Transverse colon (tissue), 4 donors: ENCODE measurements around the gene PPIAL4G. TPM values are rescaled to one million over a fixed set of nuclear protein-coding genes. Genes with fewer than 3 reads are reported as not detected.
"Not testable (repeated sequence)": the region's sequence is repeated elsewhere in the genome, so short reads cannot be mapped to it uniquely, and the experiment has no call there.

Experiments used
- DNase-seq: peaks from one replicate; pipeline ENCODE4 v3.0.0-alpha.2; 2019
- H3K27ac ChIP-seq, 4 donors: fragments of 200-600 bp; sonication (generic); 2 replicates each; pipeline ENCODE4 v1.5.1; 2016 to 2018; ENCODE audit warnings: inconsistent platforms in 4 of 4
- H3K27me3 ChIP-seq: fragments of 200-600 bp; sonication (generic); 2 replicates; pipeline ENCODE4 v1.5.1; 2017; ENCODE audit warnings: inconsistent platforms
- H3K36me3 ChIP-seq, 4 donors: fragments of 200-600 bp; sonication (generic); 2 replicates each; pipeline ENCODE4 v1.5.1; 2017 to 2019; ENCODE audit warnings: inconsistent platforms in 4 of 4
- H3K4me1 ChIP-seq, 4 donors: fragments of 200-600 bp; sonication (generic); 2 replicates each; pipeline ENCODE4 v1.5.1; 2017 to 2020; ENCODE audit warnings: inconsistent platforms in 4 of 4
- H3K4me3 ChIP-seq, 4 donors: fragments of 200-600 bp; sonication (generic); 1 replicate in 1 of 4; 2 replicates in 3 of 4; pipeline versions ENCODE4 v1.5.1 to v1.6.1; 2017 to 2019; ENCODE audit warnings: inconsistent platforms in 4 of 4
- H3K9me3 ChIP-seq, 2 donors: fragments of 200-600 bp; sonication (generic); 2 replicates each; pipeline ENCODE4 v1.5.1; 2017 to 2019; ENCODE audit warnings: inconsistent platforms in 2 of 2
- POLR2A ChIP-seq: fragments of 450-650 bp; IDR thresholded peaks from one replicate; pipeline ENCODE4 v1.6.1; 2016; ENCODE audit warnings: antibody characterized with exemption, mild to moderate bottlenecking, moderate library complexity
- POLR2AphosphoS5 ChIP-seq, 3 donors: sonication (generic); formaldehyde crosslinking; IDR thresholded peaks; one replicate each; pipeline ENCODE4 v1.6.1; 2016; ENCODE audit warnings: antibody characterized with exemption in 3 of 3
- WGBS, 2 donors: methylation state at CpG; one replicate each; pipeline ENCODE4 v1.1.5; 2018; ENCODE audit warnings: low coverage in 1 of 2; 5-methylcytosine and 5-hydroxymethylcytosine counted together
- in situ Hi-C, 4 donors: fragments of 200-750 bp; cut with MboI; loops; one replicate each; pipeline versions ENCODE4 v1.15.0 to v1.15.1; 2017; ENCODE audit warnings: low sequenced_read_pairs in 3 of 4, low pct_ligation_motif_present in 1 of 4, low pct_unique_long_range_greater_than_20kb in 1 of 4
- intact Hi-C: fragments of 100-400 bp; cut with DNase I; formaldehyde crosslinking; loops from one replicate; pipeline ENCODE4 v1.15.1; 2023; ENCODE audit warnings: low total_unique reads
- total RNA-seq, 4 donors: library from RNA; depleted of rRNA; stranded (reverse); fragments of >200 nt; gene quantifications; one replicate each; pipeline ENCODE4 v1.1.0, GENCODE V29; 2016

PPIAL4G gene
- under 1 TPM in 1 of 4 donors, not detected in 3; 0.16 TPM for total RNA-seq

DNA sequence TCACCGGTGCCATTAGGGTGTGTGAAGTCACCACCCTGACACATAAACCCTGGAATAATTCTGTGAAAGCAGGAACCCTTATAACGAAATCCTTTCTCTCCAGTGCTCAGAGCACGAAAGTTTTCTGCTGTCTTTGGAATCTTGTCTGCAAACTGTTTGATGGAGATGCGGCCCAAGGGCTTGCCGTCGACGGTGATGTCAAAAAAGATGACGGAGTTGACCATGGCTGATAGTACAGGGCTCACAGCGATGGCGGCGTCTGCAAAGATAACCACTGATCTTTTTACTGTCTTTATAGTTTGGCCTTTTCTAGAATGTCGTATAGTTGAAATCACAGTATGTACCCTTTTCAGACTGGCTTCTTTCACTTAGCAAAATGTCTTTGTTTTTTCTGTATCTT is at the start of gene PPIAL4G:
PPIAL4G (minus strand) TSS at position 274 of the 400 bp plus-strand sequence; CDS start at position 224, 50 bp downstream.
- in situ Hi-C loops, H3K4me3 ChIP-seq: not testable (repeated sequence)
- whole genome bisulfite sequencing, 2 donors, result 94% methylated on average over 11 of the region's 12 CpGs; no CpG with 5 or more reads in 1 of the 2 donors

DNA sequence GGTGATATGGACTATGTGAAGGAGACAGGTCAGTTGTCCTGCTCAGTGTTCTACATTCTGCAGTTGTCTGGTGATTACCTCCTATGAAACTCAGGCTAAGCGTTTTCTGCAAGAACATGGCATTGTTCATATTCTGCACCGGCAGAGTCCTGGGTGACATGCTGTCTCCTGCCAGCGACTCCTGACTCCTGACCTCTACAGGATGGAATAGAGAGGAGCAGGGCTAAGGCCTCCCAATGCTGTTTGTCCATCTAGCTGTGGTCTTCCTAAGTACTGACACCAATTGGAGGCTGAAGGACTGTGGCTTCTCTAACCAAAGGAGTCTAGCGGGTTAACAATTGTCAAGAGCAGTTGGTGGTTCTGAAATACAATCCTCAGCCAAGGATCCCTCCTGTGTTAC is 49.1 kb upstream of the PPIAL4G start:
- WGBS, 2 donors, result 78% methylated on average over 3 of the region's 4 CpGs; no CpG with 5 or more reads in 1 of the 2 donors
- in situ Hi-C loops, result not testable (repeated sequence)

More for the DNA sequence above, at the start of gene PPIAL4G:
- H3K4me1 ChIP-seq, H3K36me3 ChIP-seq, H3K9me3 ChIP-seq, intact Hi-C loops, DNase-seq, H3K27me3 ChIP-seq, H3K27ac ChIP-seq: not testable (repeated sequence)

DNA sequence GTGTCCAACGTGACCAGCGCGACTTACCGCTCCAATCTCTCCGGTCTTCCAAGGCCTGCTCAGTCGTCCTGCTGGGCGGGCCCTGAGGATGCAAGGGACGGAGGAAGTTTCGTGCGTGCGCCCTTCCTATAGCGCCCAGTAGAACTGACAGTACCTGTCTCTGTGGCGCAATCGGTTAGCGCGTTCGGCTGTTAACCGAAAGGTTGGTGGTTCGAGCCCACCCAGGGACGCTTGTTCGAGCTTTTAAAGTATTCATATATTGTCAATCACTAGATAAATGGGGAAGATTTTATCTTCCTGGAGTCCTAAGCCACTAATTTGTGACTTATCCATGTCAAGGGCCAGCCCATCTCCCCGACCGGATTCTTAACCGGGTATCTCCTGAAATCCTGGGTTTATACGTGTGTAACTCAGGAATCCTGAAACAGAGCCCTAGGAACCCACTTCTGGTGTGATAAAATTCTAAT is 46.0 kb upstream of the PPIAL4G start:
- 0 to 2% methylated on average over 2 to 16 of the region's 25 CpGs for WGBS, 2 donors
- H3K9me3 ChIP-seq, H3K4me1 ChIP-seq, in situ Hi-C loops, H3K27me3 ChIP-seq, H3K36me3 ChIP-seq, intact Hi-C loops: not testable (repeated sequence)
- Histone ChIP-seq H3K27ac (peak overlapping the region; percentile 48 to 73 (median 60)), H3K4me3 (peak overlapping the region in 3 of 4 donors; percentile 16 to 45 (median 20))
- DNase-seq, result peak; percentile 52

More for the DNA sequence above, 49.1 kb upstream of the PPIAL4G start:
- DNase-seq, H3K9me3 ChIP-seq, intact Hi-C loops, H3K4me3 ChIP-seq, H3K4me1 ChIP-seq, H3K27me3 ChIP-seq, H3K27ac ChIP-seq, H3K36me3 ChIP-seq: not testable (repeated sequence)

DNA sequence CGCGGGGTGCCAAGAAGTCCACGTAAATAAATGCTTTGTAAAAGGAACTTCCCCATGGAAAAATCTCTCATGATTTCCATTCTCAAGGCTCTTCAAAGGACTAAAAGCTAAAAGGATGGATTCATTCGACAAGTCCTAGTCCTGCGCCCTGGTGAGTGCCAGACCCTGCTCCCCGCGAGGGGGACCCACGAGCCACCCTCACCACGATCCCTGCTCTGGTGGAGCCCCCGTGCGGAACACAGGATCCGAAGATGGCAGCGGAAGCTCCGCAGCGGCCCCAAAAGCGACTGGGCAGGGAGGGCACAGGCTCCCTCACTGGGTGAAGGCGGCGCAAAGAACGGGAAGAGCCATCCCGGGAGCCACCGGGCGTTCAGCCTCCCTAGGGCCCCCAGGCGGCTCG is 45.5 kb upstream of the PPIAL4G start:
- H3K4me1 ChIP-seq, intact Hi-C loops, H3K9me3 ChIP-seq, H3K36me3 ChIP-seq, DNase-seq, H3K27me3 ChIP-seq, in situ Hi-C loops: not testable (repeated sequence)
- WGBS, 2 donors, result no CpG with 5 or more reads among the region's 24 CpGs
- H3K4me3 ChIP-seq, result peak overlapping the region in 3 of 4 donors; percentile 16 to 45 (median 20)
- H3K27ac ChIP-seq, result peak overlapping the region; percentile 48 to 73 (median 60)

DNA sequence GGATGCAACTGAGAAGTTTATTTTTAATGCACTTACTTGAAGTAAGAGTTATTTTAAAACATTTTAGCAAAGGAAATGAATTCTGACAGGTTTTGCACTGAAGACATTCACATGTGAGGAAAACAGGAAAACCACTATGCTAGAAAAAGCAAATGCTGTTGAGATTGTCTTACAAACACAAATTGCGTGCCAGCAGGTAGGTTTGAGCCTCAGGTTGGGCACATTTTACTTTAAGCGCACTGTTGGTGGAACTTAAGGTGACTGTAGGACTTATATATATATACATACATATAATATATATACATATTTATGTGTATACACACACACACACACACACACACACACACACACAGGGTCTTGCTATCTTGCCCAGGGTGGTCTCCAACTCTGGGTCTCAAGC is 43.5 kb upstream of the PPIAL4G start:
- WGBS, 2 donors, result 100% methylated on average over 2 of the region's 2 CpGs; no CpG with 5 or more reads in 1 of the 2 donors
- DNase-seq, intact Hi-C loops: not testable (repeated sequence)

DNA sequence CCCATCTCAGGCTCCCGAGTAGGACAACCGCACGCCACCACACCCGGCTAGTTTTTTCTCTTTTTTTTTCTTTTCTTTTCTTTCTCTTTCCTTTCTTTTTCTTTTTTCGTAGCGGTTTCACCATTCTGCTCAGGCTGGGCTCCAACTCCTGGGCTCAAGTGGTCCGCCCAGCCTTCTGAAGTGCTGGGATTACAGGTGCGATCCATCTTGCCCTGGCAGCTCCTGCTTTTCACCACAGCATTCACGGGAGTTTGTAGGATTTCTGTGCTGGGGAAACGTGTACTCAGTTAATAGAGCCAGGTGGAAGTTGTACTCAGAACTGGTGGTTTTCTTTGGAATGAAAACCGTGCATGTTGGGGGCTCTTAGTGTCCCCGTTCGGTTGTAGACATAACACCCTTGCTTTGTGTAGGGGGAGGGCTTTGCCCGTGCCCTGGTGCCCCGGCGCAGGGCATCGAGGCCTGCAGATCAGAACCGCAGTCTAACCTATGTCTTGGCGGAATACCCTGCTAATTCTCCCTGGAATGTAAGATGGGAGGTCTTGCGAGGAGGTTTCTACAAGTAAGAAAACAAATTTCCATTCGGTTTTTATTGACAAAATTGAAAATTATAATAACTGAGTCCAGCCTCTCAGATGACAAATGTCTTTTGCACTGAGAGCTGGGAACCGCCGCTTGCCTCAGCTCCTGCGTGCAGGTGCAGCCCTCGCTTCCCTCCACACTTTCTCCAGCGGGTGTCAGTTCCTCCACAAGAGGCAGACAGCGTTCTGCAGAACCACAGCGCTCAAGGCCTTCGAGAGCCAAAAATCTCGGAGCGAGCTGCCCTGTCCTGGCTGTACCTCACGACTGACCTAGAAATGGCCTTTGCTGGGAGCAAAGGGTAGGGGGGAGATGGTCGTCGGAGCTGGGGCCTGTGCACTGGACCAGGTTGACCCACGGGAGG is 40.4 kb upstream of the PPIAL4G start:
- 11 to 22% methylated on average over 4 to 7 of the region's 35 CpGs for WGBS, 2 donors
- H3K27ac ChIP-seq, result peak overlapping the region in 3 of 4 donors; percentile 78 to 83 (median 83)
- H3K4me1 ChIP-seq, intact Hi-C loops, H3K9me3 ChIP-seq, H3K27me3 ChIP-seq, H3K36me3 ChIP-seq, in situ Hi-C loops, DNase-seq: not testable (repeated sequence)
- peak in 1 of 3 donors; percentile 32 for TF ChIP-seq POLR2AphosphoS5 (IDR thresholded peaks at IDR 0.05)
- H3K4me3 ChIP-seq, result peak overlapping the region in 2 of 4 donors; percentile 27 to 44

More for the DNA sequence above, 43.5 kb upstream of the PPIAL4G start:
- H3K27ac ChIP-seq, H3K9me3 ChIP-seq, H3K4me3 ChIP-seq, H3K36me3 ChIP-seq, H3K4me1 ChIP-seq, in situ Hi-C loops, H3K27me3 ChIP-seq: not testable (repeated sequence)

DNA sequence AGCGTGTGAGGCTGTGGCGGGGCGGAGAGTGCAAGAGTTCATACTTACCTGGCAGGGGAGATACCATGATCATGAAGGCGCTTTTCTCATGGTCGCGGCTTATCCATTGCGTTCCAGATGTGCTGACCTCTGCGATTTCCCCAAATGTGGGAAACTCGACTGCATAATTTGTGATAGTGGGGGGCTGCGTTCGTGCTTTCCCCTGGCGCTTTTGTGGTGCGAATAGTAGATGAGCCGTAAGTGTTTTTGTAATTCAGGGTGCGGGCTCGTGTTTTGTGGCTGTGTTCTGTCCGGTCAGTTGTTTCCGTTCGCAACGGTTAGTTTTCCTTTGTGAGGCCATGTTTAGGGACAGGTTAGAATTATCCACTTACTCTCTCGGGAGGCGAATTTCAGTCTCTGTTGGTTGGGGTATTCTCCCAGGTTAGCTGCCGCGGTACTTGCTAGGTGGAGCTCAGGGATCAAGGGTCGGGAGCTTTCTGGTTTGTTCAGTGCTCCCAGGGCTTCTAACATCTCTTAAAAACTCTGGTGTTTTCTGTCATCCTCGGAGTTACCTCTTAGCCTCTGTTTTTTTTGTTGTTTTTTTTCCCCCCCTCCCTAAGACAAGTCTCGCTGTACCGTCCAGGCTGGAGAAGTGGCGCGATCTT is 39.6 kb upstream of the PPIAL4G start:
- H3K4me1 ChIP-seq, intact Hi-C loops, in situ Hi-C loops, H3K36me3 ChIP-seq, H3K9me3 ChIP-seq, H3K27me3 ChIP-seq: not testable (repeated sequence)
- peak; percentile 100 for TF ChIP-seq POLR2A
- peak; percentile 97 to 100 (median 99) for TF ChIP-seq POLR2AphosphoS5 (IDR thresholded peaks at IDR 0.05)
- 0 to 2% methylated on average over 9 to 30 of the region's 30 CpGs for WGBS, 2 donors
- peak overlapping the region; percentile 78 to 83 (median 82) for H3K27ac ChIP-seq
- peak; percentile 92 for DNase-seq
- H3K4me3 ChIP-seq, result peak overlapping the region; percentile 8 to 44 (median 22)

DNA sequence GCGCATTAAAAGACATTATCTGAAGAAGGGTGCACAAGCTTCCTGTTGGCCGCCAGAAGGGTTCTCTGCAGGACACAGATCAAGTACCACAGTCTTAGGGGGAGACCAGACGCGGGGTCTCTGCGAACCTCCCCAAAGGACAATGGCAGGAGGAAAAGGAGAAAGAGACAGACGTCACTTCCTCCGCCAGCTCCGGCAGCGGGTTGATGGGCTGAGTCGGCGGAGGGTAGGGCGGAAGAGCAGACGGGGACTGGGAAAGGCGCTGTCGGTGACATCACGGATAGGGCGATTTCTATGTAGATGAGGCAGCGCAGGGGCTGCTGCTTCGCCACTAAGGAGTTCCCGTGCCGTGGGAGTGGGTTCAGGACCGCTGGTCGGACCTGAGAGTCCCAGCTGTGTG is 39.0 kb upstream of the PPIAL4G start:
- H3K9me3 ChIP-seq, H3K4me1 ChIP-seq, H3K27me3 ChIP-seq, in situ Hi-C loops, H3K36me3 ChIP-seq, intact Hi-C loops: not testable (repeated sequence)
- Histone ChIP-seq H3K4me3 (peak overlapping the region in 3 of 4 donors; percentile 17 to 44 (median 21)), H3K27ac (peak overlapping the region; percentile 78 to 83 (median 82))
- 5% methylated on average over 17 of the region's 23 CpGs; no CpG with 5 or more reads in 1 of the 2 donors for WGBS, 2 donors
- peak; percentile 91 for DNase-seq

DNA sequence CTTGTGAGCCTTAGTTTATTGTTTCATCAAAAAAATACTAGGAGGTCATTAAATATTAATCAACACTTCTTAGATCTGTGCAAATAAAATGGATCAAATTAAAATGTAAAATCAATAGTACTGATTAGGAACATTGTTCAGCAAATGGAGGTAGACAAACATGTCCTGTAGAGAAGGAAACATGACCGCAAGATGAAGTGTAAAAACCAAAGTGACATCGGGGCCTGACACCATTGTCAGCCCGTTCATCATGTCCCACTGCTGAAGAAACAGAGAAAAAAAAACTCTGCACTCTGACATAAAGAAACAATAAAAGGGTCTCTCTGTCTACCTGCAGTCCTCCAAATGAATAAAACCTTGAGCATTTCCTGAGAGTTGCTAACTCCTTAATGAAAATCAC is 31.2 kb upstream of the PPIAL4G start:
- H3K36me3 ChIP-seq, H3K27ac ChIP-seq, H3K4me3 ChIP-seq, H3K4me1 ChIP-seq, intact Hi-C loops, H3K27me3 ChIP-seq, DNase-seq, H3K9me3 ChIP-seq, in situ Hi-C loops: not testable (repeated sequence)
- no CpG with 5 or more reads among the region's 3 CpGs for WGBS, 2 donors
